SU-DHL-6 (cell line): Measurements from ENCODE around the gene PRPF8.

Experiments
- CTCF ChIP-seq: fragments of 200-600 bp; sonication (generic); IDR thresholded peaks from one replicate; pipeline ENCODE4 v1.5.1; 2017; ENCODE audit warnings: antibody characterized with exemption, mild to moderate bottlenecking, low read length, moderate library complexity; ENCODE audit not compliant: insufficient read depth, poor library complexity, severe bottlenecking
- EZH2phosphoT487 ChIP-seq: fragments of 200-600 bp; sonication (generic), shearing (Covaris generic); conservative IDR thresholded peaks from 2 replicates; pipeline ENCODE4 v1.6.1; 2018; ENCODE audit warnings: mild to moderate bottlenecking, antibody characterized with exemption, low read length, moderate library complexity, mixed read lengths

- no peak for TF ChIP-seq CTCF
- no peak for TF ChIP-seq EZH2phosphoT487
Observed at GRCh38 chr17:1714980-1715802, 30.5 kb upstream of the PRPF8 start.
